Measurements from ENCODE around the gene DCHS2. TPM values are rescaled to one million over a fixed set of nuclear protein-coding genes. Genes with fewer than 3 reads are reported as not detected.

Gene DCHS2
- total RNA-seq, 1 experiment from 2014 or later: 0.02 TPM

DNA sequence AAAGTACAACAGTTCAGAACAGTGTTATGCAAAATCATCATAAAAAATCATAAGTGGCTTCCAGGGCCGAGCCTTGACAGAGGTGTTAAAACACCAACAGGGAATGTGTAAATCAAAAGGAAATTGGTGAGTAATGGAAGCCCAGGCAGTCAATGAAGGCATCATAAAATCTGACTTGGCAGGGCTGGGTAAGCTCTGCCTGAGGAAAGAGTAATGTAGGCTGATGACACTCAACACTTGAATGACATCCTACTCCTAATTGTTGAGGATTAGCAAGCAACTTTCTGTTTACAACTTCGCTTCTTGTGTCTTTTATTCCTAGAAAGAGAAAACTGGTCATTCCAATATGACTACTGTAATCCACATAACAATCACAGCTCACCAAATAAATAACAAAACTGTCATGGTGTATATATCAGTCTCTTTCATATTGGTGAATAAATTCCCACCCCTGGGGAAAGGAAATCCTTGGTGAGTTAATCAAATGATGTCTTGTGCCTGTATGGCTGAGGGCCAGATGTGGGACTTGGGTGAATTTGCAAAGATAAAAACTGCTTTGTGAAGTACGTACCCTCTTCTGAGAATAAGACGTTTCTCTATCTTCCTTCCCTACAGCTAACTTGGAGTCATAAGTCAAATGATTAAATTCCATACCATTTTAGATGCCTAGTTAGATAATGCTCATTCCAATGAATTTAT is 196.8 kb downstream of the DCHS2 start:
- no peaks in the 10 kb centered on the region for H3F3A ChIP-seq (ENCODE audit: insufficient read depth, low read depth)
- no peaks in the 10 kb centered on the region for H3K27me3 ChIP-seq (ENCODE audit: insufficient read depth, low read depth)
- H3K9me2 ChIP-seq (ENCODE audit: insufficient read depth): no peaks in the 10 kb centered on the region
- no peak for DNase-seq
- H3K4me1 ChIP-seq (replicated peaks; ENCODE audit: insufficient read depth): no peaks in the 10 kb centered on the region
- no peak overlapping the region for H3K27ac ChIP-seq
- ChIA-PET CTCF (no interaction called here), POLR2A (ENCODE audit: unreplicated experiment) (no interaction called here)
- TF ChIP-seq, protein P1, sequence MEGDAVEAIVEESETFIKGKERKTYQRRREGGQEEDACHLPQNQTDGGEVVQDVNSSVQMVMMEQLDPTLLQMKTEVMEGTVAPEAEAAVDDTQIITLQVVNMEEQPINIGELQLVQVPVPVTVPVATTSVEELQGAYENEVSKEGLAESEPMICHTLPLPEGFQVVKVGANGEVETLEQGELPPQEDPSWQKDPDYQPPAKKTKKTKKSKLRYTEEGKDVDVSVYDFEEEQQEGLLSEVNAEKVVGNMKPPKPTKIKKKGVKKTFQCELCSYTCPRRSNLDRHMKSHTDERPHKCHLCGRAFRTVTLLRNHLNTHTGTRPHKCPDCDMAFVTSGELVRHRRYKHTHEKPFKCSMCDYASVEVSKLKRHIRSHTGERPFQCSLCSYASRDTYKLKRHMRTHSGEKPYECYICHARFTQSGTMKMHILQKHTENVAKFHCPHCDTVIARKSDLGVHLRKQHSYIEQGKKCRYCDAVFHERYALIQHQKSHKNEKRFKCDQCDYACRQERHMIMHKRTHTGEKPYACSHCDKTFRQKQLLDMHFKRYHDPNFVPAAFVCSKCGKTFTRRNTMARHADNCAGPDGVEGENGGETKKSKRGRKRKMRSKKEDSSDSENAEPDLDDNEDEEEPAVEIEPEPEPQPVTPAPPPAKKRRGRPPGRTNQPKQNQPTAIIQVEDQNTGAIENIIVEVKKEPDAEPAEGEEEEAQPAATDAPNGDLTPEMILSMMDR (conservative IDR thresholded peaks at IDR 0.05): no peak
- no peak for TF ChIP-seq EZH2 (IDR thresholded peaks at IDR 0.05; ENCODE audit: low read depth)
- no TSS peak for BruUV-seq (replicated peaks)
- no peaks in the 10 kb centered on the region for H3K9me3 ChIP-seq (ENCODE audit: insufficient read depth, low read depth)
- no peak overlapping the region for H2AFZ ChIP-seq
- H3K36me3 ChIP-seq (ENCODE audit: low read depth): no peaks in the 10 kb centered on the region
- no peak overlapping the region for H3K4me2 ChIP-seq
- no peaks in the 10 kb centered on the region for H4K20me1 ChIP-seq (ENCODE audit: insufficient read depth)
- intact Hi-C loops (cut with micrococcal nuclease; ENCODE audit: unreplicated experiment): no loop called here
- H3K4me3 ChIP-seq: no peak overlapping the region
- no peaks in the 10 kb centered on the region for H3K79me2 ChIP-seq (ENCODE audit: low read depth)

DNA sequence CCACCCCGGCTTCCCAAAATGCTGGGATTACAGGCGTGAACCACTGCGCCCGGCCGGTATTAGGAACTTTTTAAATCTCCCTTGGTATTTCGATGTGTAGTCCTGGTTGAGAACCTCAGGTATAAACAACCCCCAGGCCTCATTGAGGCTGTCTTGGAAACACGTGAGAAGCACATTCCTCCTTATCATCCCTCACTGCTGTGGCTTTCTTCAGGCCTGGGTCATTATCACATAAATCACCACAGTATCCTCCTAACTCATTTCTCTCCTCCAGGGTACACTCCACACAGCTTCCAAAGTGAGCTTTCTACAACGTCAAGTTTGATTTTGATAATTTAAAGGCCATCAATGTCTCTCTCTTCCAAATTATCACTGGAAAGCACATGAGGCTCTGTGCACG is 198.2 kb downstream of the DCHS2 start:
- BruUV-seq (replicated peaks): no TSS peak
- intact Hi-C loops (cut with micrococcal nuclease; ENCODE audit: unreplicated experiment): no loop called here
- Histone ChIP-seq H3K4me1 (replicated peaks; ENCODE audit: insufficient read depth) (no peaks in the 10 kb centered on the region), H3K27ac (no peak overlapping the region), H3K4me2 (no peak overlapping the region), H3K36me3 (ENCODE audit: low read depth) (no peaks in the 10 kb centered on the region), H3F3A (ENCODE audit: insufficient read depth, low read depth) (no peaks in the 10 kb centered on the region), H2AFZ (no peak overlapping the region), H4K20me1 (ENCODE audit: insufficient read depth) (no peaks in the 10 kb centered on the region), H3K4me3 (no peak overlapping the region), H3K9me3 (ENCODE audit: insufficient read depth, low read depth) (no peaks in the 10 kb centered on the region), H3K79me2 (ENCODE audit: low read depth) (no peaks in the 10 kb centered on the region), H3K27me3 (ENCODE audit: insufficient read depth, low read depth) (no peaks in the 10 kb centered on the region), H3K9me2 (ENCODE audit: insufficient read depth) (no peaks in the 10 kb centered on the region)
- no peak for DNase-seq
- CTCF ChIA-PET: no interaction called here
- TF ChIP-seq, protein P1 (conservative IDR thresholded peaks at IDR 0.05): no peak
- TF ChIP-seq EZH2 (IDR thresholded peaks at IDR 0.05; ENCODE audit: low read depth): no peak
- POLR2A ChIA-PET (ENCODE audit: unreplicated experiment): no interaction called here

- BruUV-seq (replicated peaks): no TSS peak
- Histone ChIP-seq H3K27ac (no peak overlapping the region), H4K20me1 (ENCODE audit: insufficient read depth) (no peaks in the 10 kb centered on the region), H3K79me2 (ENCODE audit: low read depth) (no peaks in the 10 kb centered on the region), H3K36me3 (ENCODE audit: low read depth) (no peaks in the 10 kb centered on the region), H3K4me1 (replicated peaks; ENCODE audit: insufficient read depth) (no peaks in the 10 kb centered on the region), H3K27me3 (ENCODE audit: insufficient read depth, low read depth) (no peaks in the 10 kb centered on the region), H3K4me3 (no peak overlapping the region), H3K9me3 (ENCODE audit: insufficient read depth, low read depth) (no peaks in the 10 kb centered on the region), H3K4me2 (no peak overlapping the region), H3F3A (ENCODE audit: insufficient read depth, low read depth) (no peaks in the 10 kb centered on the region), H2AFZ (no peak overlapping the region), H3K9me2 (ENCODE audit: insufficient read depth) (no peaks in the 10 kb centered on the region)
- ChIA-PET CTCF (no interaction called here), POLR2A (ENCODE audit: unreplicated experiment) (no interaction called here)
- no peak for DNase-seq
- intact Hi-C loops (cut with micrococcal nuclease; ENCODE audit: unreplicated experiment): no loop called here
- TF ChIP-seq, protein P1 (conservative IDR thresholded peaks at IDR 0.05): no peak
- no peak for TF ChIP-seq EZH2 (IDR thresholded peaks at IDR 0.05; ENCODE audit: low read depth)
Observed at GRCh38 chr4:154292589-154292988, 199.0 kb downstream of the DCHS2 start.
